Large intestine (tissue), 3 donors: ENCODE measurements around the gene XPOT. TPM values are rescaled to one million over a fixed set of nuclear protein-coding genes. Genes with fewer than 3 reads are reported as not detected.

Experiments
- DNase-seq, 2 donors: peaks; one replicate each; pipeline versions ENCODE4 v3.0.0 to v3.0.0-alpha.2; 2013
- H3K27ac ChIP-seq: one replicate; pipeline ENCODE4 v1.5.1; 2013; ENCODE audit warnings: low read length
- H3K27me3 ChIP-seq: 2 replicates; pipeline ENCODE4 v1.6.1; 2013; ENCODE audit warnings: low read length; ENCODE audit not compliant: control insufficient read depth, insufficient read depth
- H3K36me3 ChIP-seq: 2 replicates; pipeline ENCODE4 v1.6.1; 2013; ENCODE audit warnings: low read length; ENCODE audit not compliant: control insufficient read depth, insufficient read depth
- H3K4me1 ChIP-seq: one replicate; pipeline ENCODE4 v1.6.1; 2013; ENCODE audit warnings: low read length; ENCODE audit not compliant: control insufficient read depth, insufficient read depth
- H3K4me3 ChIP-seq: one replicate; pipeline ENCODE4 v1.5.1; 2013; ENCODE audit warnings: low read length
- H3K9me3 ChIP-seq: one replicate; pipeline ENCODE4 v1.6.1; 2013; ENCODE audit warnings: mild to moderate bottlenecking, low read depth, low read length, moderate library complexity; ENCODE audit not compliant: control insufficient read depth
- WGBS: methylation state at CpG from one replicate; pipeline ENCODE4 v1.1.5; 2013; ENCODE audit warnings: low lambda C conversion rate; ENCODE audit not compliant: insufficient coverage; 5-methylcytosine and 5-hydroxymethylcytosine counted together
- polyA plus RNA-seq: library from polyadenylated mRNA; unstranded; fragments of 120-200 nt; gene quantifications from one replicate; pipeline ENCODE4 v1.2.1, GENCODE V29; 2013

XPOT gene
- polyA plus RNA-seq, 1 donor: 27.6 TPM

DNA sequence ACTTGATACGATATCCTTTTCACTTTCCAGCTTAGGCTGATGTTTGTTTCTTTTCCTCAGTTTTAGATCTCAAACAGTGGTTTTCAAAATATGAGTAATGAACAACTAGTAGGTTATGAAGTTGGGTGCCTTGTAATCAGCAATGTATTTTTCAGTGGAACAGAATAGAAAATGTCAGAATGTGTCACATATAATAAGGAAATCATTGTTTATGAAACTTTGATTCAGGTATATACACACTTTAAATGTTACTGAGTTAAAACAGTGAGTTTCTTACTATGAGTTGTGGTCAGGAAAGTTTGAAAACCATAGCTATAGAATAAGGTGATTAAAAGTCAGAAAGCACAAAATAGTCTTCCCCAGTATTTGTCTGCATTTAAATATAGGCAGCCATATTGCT, 87.5 kb downstream of the XPOT start:
- Histone ChIP-seq H3K36me3 (peaks cover 41% of the 10 kb centered on the region), H3K4me3 (no peak overlapping the region), H3K9me3 (no peaks in the 10 kb centered on the region), H3K4me1 (no peaks in the 10 kb centered on the region), H3K27ac (no peak overlapping the region), H3K27me3 (no peaks in the 10 kb centered on the region)
- no peak for DNase-seq
- WGBS: no CpG with 5 or more reads among the region's 1 CpG

DNA sequence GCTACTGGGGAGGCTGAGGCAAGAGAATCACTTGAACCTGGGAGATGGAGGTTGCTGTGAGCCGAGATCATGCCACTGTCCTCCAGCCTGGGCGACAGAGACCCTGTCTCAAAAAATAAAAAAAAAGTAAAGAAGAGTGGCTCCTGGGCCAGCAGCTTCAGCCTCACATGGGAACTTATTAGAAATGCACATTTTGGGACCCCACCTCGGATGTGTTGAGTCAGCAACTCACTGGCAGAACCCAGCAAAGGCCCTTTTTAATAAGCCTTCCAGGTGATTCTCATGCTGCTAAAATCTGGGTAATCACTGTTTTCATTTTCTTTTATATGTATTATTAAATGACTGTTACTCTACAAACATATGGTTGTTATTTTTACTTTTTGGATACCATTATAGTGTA, 89.3 kb downstream of the XPOT start:
- H3K4me1 ChIP-seq: no peaks in the 10 kb centered on the region
- no peak overlapping the region for H3K27ac ChIP-seq
- H3K36me3 ChIP-seq: peaks cover 38% of the 10 kb centered on the region
- WGBS: no CpG with 5 or more reads among the region's 3 CpGs
- H3K27me3 ChIP-seq: no peaks in the 10 kb centered on the region
- no peak for DNase-seq
- no peaks in the 10 kb centered on the region for H3K9me3 ChIP-seq
- H3K4me3 ChIP-seq: no peak overlapping the region

DNA sequence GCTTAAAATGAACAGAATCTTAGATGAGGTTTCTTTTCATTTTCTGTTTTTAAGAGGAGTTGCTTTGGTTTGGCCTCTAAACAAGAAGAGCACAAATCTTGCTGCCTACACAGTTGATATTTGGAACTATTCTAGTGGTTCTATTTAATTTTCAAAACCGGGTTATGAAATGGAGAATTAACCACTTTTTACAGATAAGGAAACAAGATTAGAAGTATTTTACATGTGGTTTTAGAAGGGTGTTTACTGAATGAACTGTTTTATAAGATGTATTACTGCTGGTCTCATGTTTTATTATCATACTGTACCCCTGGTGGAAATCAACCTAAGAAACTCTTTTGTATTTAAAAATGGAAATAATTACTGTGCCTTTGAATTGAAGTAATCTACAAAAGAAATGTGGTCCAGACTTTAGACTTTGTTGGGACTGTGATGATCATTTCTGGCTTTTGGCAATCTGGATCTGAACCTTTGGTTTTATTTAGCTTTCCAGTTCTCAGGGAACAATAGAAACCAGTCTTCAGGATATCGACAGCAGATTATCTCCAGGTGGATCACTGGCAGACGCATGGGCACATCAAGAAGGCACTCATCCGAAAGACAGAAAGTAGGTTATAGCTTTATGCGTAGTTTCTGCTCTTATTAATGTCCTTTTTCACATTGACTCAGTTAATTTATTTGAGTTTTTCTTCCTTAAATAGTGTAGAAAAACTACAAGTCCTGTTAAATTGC, 91.0 kb downstream of the XPOT start:
- no peaks in the 10 kb centered on the region for H3K27me3 ChIP-seq
- H3K4me3 ChIP-seq: no peak overlapping the region
- H3K27ac ChIP-seq: no peak overlapping the region
- 94% methylated on average over 5 of the region's 5 CpGs for WGBS
- no peak for DNase-seq
- no peaks in the 10 kb centered on the region for H3K9me3 ChIP-seq
- H3K4me1 ChIP-seq: no peaks in the 10 kb centered on the region
- peaks cover 31% of the 10 kb centered on the region for H3K36me3 ChIP-seq

DNA sequence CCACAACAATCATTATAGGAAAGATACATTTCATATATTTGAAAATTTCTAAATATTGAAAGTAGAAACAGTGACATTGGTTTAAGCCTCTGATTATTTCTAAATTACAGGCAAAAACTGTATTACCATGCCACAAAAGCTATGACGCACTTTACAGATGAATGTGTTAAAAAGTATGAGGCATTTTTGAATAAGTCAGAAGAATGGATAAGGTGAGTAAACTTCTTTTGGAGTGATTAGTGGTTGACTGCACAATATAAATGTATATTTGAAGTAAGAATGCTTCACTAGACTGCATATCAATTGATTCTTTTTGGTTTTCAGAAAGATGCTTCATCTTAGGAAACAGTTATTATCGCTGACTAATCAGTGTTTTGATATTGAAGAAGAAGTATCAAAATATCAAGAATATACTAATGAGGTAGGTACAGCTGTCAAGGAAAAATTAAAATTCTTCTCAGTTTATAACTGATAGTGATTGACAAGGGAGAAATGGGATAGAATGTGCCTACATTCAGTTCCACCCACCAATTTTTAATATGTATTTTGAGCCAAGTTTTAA, 92.7 kb downstream of the XPOT start:
- H3K4me3 ChIP-seq: no peak overlapping the region
- no peaks in the 10 kb centered on the region for H3K9me3 ChIP-seq
- peaks cover 30% of the 10 kb centered on the region for H3K36me3 ChIP-seq
- no peak for DNase-seq
- H3K27me3 ChIP-seq: no peaks in the 10 kb centered on the region
- no peak overlapping the region for H3K27ac ChIP-seq
- no peaks in the 10 kb centered on the region for H3K4me1 ChIP-seq
- 100% methylated on average over 1 of the region's 2 CpGs for WGBS

DNA sequence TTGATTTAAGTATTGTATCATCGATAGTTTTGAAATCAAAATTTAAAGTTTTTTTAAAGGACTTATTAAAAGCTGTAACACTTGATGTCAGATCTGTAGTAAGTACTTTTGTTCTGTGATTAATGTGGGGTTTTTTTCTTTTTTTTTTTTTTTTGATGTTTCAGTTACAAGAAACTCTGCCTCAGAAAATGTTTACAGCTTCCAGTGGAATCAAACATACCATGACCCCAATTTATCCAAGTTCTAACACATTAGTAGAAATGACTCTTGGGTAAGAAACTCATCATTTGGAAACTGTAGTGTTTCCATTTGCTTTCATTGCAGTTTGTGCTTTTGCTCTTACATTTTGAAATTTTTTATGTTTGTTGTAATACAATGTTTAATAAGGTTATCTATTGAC, 93.3 kb downstream of the XPOT start:
- Histone ChIP-seq H3K27me3 (no peaks in the 10 kb centered on the region), H3K4me3 (no peak overlapping the region), H3K4me1 (no peaks in the 10 kb centered on the region), H3K27ac (no peak overlapping the region), H3K9me3 (no peaks in the 10 kb centered on the region), H3K36me3 (peaks cover 27% of the 10 kb centered on the region)
- no peak for DNase-seq
- 100% methylated on average over 1 of the region's 1 CpG for WGBS

DNA sequence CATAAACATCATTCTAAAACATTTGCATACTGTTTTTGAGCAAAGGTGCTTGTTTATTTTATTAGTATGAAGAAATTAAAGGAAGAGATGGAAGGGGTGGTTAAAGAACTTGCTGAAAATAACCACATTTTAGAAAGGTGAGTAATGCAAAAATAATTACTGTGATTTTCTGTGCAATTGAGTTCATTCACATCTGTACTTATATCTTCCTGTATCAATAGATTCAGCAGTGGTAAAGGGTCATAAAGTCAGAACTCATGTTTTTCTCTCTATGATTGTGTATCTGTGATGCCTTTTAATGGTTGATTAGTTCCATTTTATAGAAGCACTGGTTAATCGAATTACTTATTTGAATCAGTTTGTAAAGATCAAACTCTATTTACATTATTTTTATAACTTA, 93.7 kb downstream of the XPOT start:
- no peak for DNase-seq
- H3K4me1 ChIP-seq: no peaks in the 10 kb centered on the region
- H3K9me3 ChIP-seq: no peaks in the 10 kb centered on the region
- H3K27ac ChIP-seq: no peak overlapping the region
- peaks cover 27% of the 10 kb centered on the region for H3K36me3 ChIP-seq
- WGBS: 100% methylated on average over 1 of the region's 1 CpG
- no peaks in the 10 kb centered on the region for H3K27me3 ChIP-seq
- no peak overlapping the region for H3K4me3 ChIP-seq

DNA sequence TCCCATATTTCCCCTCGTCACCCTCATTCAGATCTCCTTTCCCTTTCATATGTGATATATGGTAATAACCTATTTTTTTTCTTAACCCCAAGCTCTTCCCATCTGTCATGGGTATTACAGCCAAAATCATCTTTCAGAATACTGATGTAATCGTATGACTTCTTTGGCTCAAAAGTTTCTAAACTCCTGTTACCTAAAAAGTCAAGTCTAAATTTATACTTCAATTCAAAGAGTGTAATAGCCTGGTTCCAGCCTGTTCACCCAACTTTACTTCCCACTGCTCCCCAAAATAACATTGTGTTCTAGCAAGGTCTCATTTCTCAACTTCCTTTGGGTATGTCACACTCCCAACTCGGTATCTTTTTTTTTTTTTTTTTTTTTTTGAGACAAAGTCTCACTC, 96.2 kb downstream of the XPOT start:
- H3K36me3 ChIP-seq: peaks cover 14% of the 10 kb centered on the region
- DNase-seq: no peak
- H3K27me3 ChIP-seq: no peaks in the 10 kb centered on the region
- no peak overlapping the region for H3K4me3 ChIP-seq
- no peaks in the 10 kb centered on the region for H3K9me3 ChIP-seq
- 96% methylated on average over 2 of the region's 3 CpGs for WGBS
- H3K4me1 ChIP-seq: no peaks in the 10 kb centered on the region
- H3K27ac ChIP-seq: no peak overlapping the region

Other genes starting within 250 kb of the XPOT start
- 5.6 TPM for gene KICS2, start 182.1 kb upstream of the XPOT start, polyA plus RNA-seq
- gene C12orf56, start 13.6 kb upstream of the XPOT start, polyA plus RNA-seq: 0.22 TPM
- gene TBK1, start 47.7 kb downstream of the XPOT start, polyA plus RNA-seq: 30.1 TPM
- 27.8 TPM for gene RASSF3, start 206.1 kb downstream of the XPOT start, polyA plus RNA-seq